Fibroblast of lung (primary cell): ENCODE results near the gene HPS5.

Experiments
- CTCF ChIP-seq, 2 donors: IDR thresholded peaks in 1 of 2; conservative IDR thresholded peaks in 1 of 2; 1 replicate in 1 of 2; 2 replicates in 1 of 2; pipeline ENCODE4 v1.5.1; 2011 to 2012; ENCODE audit warnings: low read length in 2 of 2, control low read depth in 1 of 2, inconsistent platforms in 1 of 2, low read depth in 1 of 2, mild to moderate bottlenecking in 1 of 2
- EZH2 ChIP-seq: IDR thresholded peaks from 2 replicates; pipeline ENCODE4 v1.5.1; 2012; ENCODE audit warnings: low read length, control low read depth, mild to moderate bottlenecking; ENCODE audit errors: missing control alignments

GRCh38 chr11:18253778-18254338, 68.1 kb downstream of the HPS5 start:
- TF ChIP-seq CTCF (conservative IDR thresholded peaks at IDR 0.05 in 1 of 2, IDR thresholded peaks at IDR 0.05 in 1 of 2; ENCODE audit: low read depth in 1 of 2, low read length in 2 of 2): no peak
- TF ChIP-seq EZH2: no peak
